PFSK-1 (cell line): ENCODE results near the gene RAD51B.

ENCODE experiments used
- FOXP2 ChIP-seq: optimal IDR thresholded peaks from 2 replicates; pipeline ENCODE3; 2011; ENCODE audit warnings: borderline replicate concordance, control low read depth, inconsistent platforms; ENCODE audit not compliant: insufficient read depth; ENCODE audit errors: extremely low read length, extremely low read depth
- POLR2AphosphoS5 ChIP-seq: IDR thresholded peaks from 2 replicates; pipeline ENCODE4 v1.6.1; 2012; ENCODE audit warnings: low read depth, mild to moderate bottlenecking, control low read depth, low read length, moderate library complexity
- REST ChIP-seq, 2 experiments: IDR thresholded peaks; 2 replicates each; pipeline versions ENCODE4 v1.6.1 to v1.8.0; 2011 to 2012; ENCODE audit warnings: low read depth in 2 of 2, low read length in 2 of 2, control low read depth in 1 of 2, inconsistent platforms in 1 of 2, mild to moderate bottlenecking in 1 of 2, moderate library complexity in 1 of 2; ENCODE audit not compliant: insufficient read depth in 1 of 2
- TAF1 ChIP-seq: IDR thresholded peaks from 2 replicates; pipeline ENCODE4 v1.6.1; 2012; ENCODE audit warnings: low read length, control low read depth, borderline replicate concordance; ENCODE audit not compliant: insufficient read depth

GRCh38 chr14:68143341-68143841 is 323.8 kb downstream of the RAD51B start:
- TF ChIP-seq REST (IDR thresholded peaks at IDR 0.05; ENCODE audit: insufficient read depth in 1 of 2, low read depth in 2 of 2, low read length in 2 of 2) (peak in 1 of 2 experiments; percentile 62; a peak in 1 of 4 replicates), POLR2AphosphoS5 (no peak), TAF1 (no peak), FOXP2 (no peak)
